ENCODE results near the gene BEAN1.

BEAN1 gene

GRCh38 chr16:66469291-66469946 lies 42.3 kb downstream of the BEAN1 start:
- H3K4me1 ChIP-seq (ENCODE audit: control insufficient read depth, insufficient read depth, low read length) = no peaks in the 10 kb centered on the region
- no peak overlapping the region for H3K4me3 ChIP-seq (ENCODE audit: insufficient read depth, low read depth, low read length)
- no peak overlapping the region for H3K27ac ChIP-seq (ENCODE audit: insufficient read depth, low read depth, low read length, poor library complexity, severe bottlenecking)
- no peaks in the 10 kb centered on the region for H3K27me3 ChIP-seq (ENCODE audit: control insufficient read depth, insufficient read depth, low read length, poor library complexity, severe bottlenecking)
- H3K9me3 ChIP-seq (ENCODE audit: control insufficient read depth, low read length) = no peaks in the 10 kb centered on the region
- 94% methylated on average over 26 of the region's 26 CpGs for WGBS, 2 experiments
- H3K36me3 ChIP-seq (ENCODE audit: control insufficient read depth, insufficient read depth, low read length) = no peaks in the 10 kb centered on the region

DNA sequence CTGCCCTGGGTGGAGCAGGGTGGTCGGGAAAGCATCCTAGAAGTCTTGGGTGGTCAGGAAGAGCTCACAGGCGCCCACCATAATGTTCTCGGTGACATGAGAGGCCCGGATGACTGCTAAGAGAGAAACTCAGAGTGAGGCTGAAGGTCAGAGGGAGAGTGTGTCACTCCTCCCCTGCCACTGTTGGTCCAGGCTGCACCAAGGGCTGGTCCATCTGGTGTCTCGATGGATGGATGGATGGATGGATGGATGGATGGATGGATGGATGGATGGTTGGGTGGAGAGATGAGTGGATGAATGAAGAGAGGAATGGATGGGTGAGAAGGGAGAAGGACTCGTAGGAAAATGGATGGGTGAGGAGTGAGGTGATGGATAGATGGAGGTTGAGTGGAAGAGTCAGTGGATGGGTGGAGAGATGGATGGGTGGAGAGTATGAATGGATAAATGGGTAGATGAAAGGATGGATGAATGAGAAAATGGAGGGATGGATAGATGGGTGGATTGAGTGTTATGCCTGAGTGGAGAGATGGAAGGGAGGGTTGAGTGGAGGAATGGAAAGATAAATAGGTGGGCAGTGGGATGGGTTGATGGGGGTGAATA lies 43.0 kb downstream of the BEAN1 start:
- 91 to 96% methylated on average over 6 of the region's 6 CpGs for WGBS, 2 experiments
- H3K36me3 ChIP-seq (ENCODE audit: control insufficient read depth, insufficient read depth, low read length) = no peaks in the 10 kb centered on the region

DNA sequence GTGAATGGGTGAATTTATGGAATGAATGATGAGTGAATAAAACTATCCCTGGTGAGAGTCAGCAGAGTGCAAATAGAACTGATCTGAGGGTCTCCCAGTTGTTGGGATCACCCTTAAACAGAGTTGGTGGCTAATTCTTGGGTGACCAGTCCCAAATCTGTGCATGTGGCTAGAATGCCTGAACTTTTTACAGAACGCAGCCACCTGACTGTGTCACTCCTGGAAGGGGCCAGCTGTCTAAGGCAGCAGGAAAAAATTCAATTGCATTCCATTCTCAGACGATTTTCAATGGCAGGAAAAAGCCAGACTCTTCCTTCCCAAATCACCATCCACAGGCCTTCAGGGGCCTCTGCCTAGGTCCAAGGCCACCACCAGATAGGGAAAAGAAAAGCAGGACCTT lies 43.5 kb downstream of the BEAN1 start:
- no peaks in the 10 kb centered on the region for H3K4me1 ChIP-seq (ENCODE audit: control insufficient read depth, insufficient read depth, low read length)
- no peak overlapping the region for H3K27ac ChIP-seq (ENCODE audit: insufficient read depth, low read depth, low read length, poor library complexity, severe bottlenecking)
- no peaks in the 10 kb centered on the region for H3K27me3 ChIP-seq (ENCODE audit: control insufficient read depth, insufficient read depth, low read length, poor library complexity, severe bottlenecking)
- H3K4me3 ChIP-seq (ENCODE audit: insufficient read depth, low read depth, low read length) = no peak overlapping the region
- H3K9me3 ChIP-seq (ENCODE audit: control insufficient read depth, low read length) = no peaks in the 10 kb centered on the region
- H3K36me3 ChIP-seq (ENCODE audit: control insufficient read depth, insufficient read depth, low read length) = no peaks in the 10 kb centered on the region
- WGBS, 2 experiments = 71 to 75% methylated on average over 2 of the region's 2 CpGs

More for the DNA sequence above, 43.0 kb downstream of the BEAN1 start:
- no peaks in the 10 kb centered on the region for H3K4me1 ChIP-seq (ENCODE audit: control insufficient read depth, insufficient read depth, low read length)
- H3K27ac ChIP-seq (ENCODE audit: insufficient read depth, low read depth, low read length, poor library complexity, severe bottlenecking) = no peak overlapping the region
- no peaks in the 10 kb centered on the region for H3K9me3 ChIP-seq (ENCODE audit: control insufficient read depth, low read length)
- H3K4me3 ChIP-seq (ENCODE audit: insufficient read depth, low read depth, low read length) = no peak overlapping the region
- no peaks in the 10 kb centered on the region for H3K27me3 ChIP-seq (ENCODE audit: control insufficient read depth, insufficient read depth, low read length, poor library complexity, severe bottlenecking)

DNA sequence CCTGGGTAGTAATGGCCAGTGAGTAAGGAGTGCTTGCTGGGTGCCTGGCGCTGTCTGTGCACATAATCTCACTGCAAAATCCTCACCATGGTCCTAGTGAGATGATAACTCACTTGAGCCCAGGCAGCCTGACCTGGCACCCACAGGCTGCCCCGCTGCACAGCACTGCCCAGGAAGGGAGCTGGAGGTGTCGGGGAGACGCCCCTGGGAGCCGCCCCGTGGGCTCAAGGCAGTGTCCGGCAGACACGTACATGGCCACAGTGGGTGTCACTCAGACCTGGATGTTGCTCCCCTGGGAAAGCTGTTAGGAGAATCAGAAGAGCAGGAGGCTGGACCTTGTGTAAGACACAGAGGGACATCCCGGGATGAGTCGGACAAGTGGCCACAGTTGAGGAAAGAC lies 44.2 kb downstream of the BEAN1 start:
- Histone ChIP-seq H3K4me3 (ENCODE audit: insufficient read depth, low read depth, low read length) (no peak overlapping the region), H3K27me3 (ENCODE audit: control insufficient read depth, insufficient read depth, low read length, poor library complexity, severe bottlenecking) (no peaks in the 10 kb centered on the region), H3K36me3 (ENCODE audit: control insufficient read depth, insufficient read depth, low read length) (no peaks in the 10 kb centered on the region), H3K27ac (ENCODE audit: insufficient read depth, low read depth, low read length, poor library complexity, severe bottlenecking) (no peak overlapping the region), H3K4me1 (ENCODE audit: control insufficient read depth, insufficient read depth, low read length) (no peaks in the 10 kb centered on the region), H3K9me3 (ENCODE audit: control insufficient read depth, low read length) (no peaks in the 10 kb centered on the region)
- WGBS, 2 experiments = 93 to 95% methylated on average over 10 of the region's 10 CpGs

DNA sequence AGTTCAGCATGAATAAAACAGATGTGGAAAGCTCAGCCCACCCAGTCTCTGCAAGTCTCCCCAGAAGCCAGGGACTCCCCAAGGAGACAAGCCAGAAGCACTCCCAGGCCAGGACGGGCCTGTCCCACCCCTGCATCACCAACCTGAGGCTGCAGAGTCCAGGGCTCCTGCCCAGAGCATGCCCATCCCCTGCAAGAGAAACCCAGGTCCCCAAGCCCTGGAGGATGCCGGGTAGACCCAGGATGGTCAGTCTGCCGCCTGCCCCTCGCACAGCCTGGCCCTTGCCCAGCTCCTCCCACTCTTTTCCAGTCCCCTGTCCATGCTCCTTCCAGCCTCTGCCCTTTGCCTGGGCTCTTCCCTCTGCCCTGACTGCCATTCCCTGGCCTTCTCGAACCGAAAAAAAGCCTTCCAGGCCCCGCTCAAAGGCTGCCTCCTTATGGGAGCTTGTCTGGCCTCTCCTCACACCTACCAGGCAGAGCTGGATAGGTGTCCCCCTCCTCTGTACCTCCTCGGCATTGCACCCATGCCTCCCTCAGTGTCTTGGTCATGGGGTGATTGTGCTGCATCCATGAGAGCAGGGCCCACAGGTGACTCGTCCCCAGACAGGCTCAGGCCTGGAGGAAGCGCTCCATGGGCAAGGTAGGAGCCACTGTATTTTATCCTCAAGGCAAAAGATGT lies 44.8 kb downstream of the BEAN1 start:
- Histone ChIP-seq H3K36me3 (ENCODE audit: control insufficient read depth, insufficient read depth, low read length) (no peaks in the 10 kb centered on the region), H3K27ac (ENCODE audit: insufficient read depth, low read depth, low read length, poor library complexity, severe bottlenecking) (no peak overlapping the region), H3K4me1 (ENCODE audit: control insufficient read depth, insufficient read depth, low read length) (no peaks in the 10 kb centered on the region), H3K4me3 (ENCODE audit: insufficient read depth, low read depth, low read length) (no peak overlapping the region), H3K27me3 (ENCODE audit: control insufficient read depth, insufficient read depth, low read length, poor library complexity, severe bottlenecking) (no peaks in the 10 kb centered on the region), H3K9me3 (ENCODE audit: control insufficient read depth, low read length) (no peaks in the 10 kb centered on the region)
- WGBS, 2 experiments = 83 to 86% methylated on average over 10 of the region's 10 CpGs

DNA sequence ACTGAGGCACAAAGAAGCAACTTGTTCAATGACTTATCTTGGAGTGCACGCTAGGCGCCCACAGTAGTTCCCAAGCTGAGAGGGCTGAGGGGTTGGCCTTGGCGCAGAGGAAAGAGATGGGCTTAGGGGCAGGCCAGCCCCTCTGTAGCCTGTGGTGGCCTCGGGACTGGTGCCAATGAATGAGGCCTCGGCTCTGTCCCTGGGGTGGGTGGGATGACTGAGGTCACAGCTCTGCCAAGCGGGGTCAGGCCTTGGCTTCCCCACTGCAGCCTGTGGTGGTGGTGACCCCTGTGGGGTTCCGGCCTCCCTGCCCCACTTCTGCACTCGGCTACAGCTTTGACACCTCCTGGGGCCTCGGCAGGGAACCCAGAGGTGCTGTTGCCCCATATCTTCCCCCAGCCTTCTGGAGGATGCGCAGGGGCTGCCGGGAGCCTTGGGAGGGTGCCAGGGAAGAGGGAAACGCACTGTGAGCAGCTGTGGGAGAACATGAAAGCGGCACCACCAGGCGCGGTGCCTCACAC lies 46.0 kb downstream of the BEAN1 start:
- no peaks in the 10 kb centered on the region for H3K36me3 ChIP-seq (ENCODE audit: control insufficient read depth, insufficient read depth, low read length)
- no peak overlapping the region for H3K4me3 ChIP-seq (ENCODE audit: insufficient read depth, low read depth, low read length)
- no peaks in the 10 kb centered on the region for H3K27me3 ChIP-seq (ENCODE audit: control insufficient read depth, insufficient read depth, low read length, poor library complexity, severe bottlenecking)
- WGBS, 2 experiments = 93% methylated on average over 15 of the region's 15 CpGs
- no peak overlapping the region for H3K27ac ChIP-seq (ENCODE audit: insufficient read depth, low read depth, low read length, poor library complexity, severe bottlenecking)
- H3K4me1 ChIP-seq (ENCODE audit: control insufficient read depth, insufficient read depth, low read length) = no peaks in the 10 kb centered on the region
- H3K9me3 ChIP-seq (ENCODE audit: control insufficient read depth, low read length) = no peaks in the 10 kb centered on the region

- no peaks in the 10 kb centered on the region for H3K4me1 ChIP-seq (ENCODE audit: control insufficient read depth, insufficient read depth, low read length)
- WGBS, 2 experiments = 84 to 86% methylated on average over 4 of the region's 4 CpGs
- no peaks in the 10 kb centered on the region for H3K36me3 ChIP-seq (ENCODE audit: control insufficient read depth, insufficient read depth, low read length)
- no peak overlapping the region for H3K4me3 ChIP-seq (ENCODE audit: insufficient read depth, low read depth, low read length)
- no peaks in the 10 kb centered on the region for H3K27me3 ChIP-seq (ENCODE audit: control insufficient read depth, insufficient read depth, low read length, poor library complexity, severe bottlenecking)
- no peaks in the 10 kb centered on the region for H3K9me3 ChIP-seq (ENCODE audit: control insufficient read depth, low read length)
- no peak overlapping the region for H3K27ac ChIP-seq (ENCODE audit: insufficient read depth, low read depth, low read length, poor library complexity, severe bottlenecking)
Measured at GRCh38 chr16:66473654-66474519, 46.8 kb downstream of the BEAN1 start.

GRCh38 chr16:66474750-66475199 lies 47.7 kb downstream of the BEAN1 start:
- H3K4me1 ChIP-seq (ENCODE audit: control insufficient read depth, insufficient read depth, low read length) = no peaks in the 10 kb centered on the region
- H3K4me3 ChIP-seq (ENCODE audit: insufficient read depth, low read depth, low read length) = no peak overlapping the region
- 56 to 71% methylated on average over 4 of the region's 4 CpGs for WGBS, 2 experiments

GRCh38 chr16:66475232-66475631 lies 48.1 kb downstream of the BEAN1 start:
- no peaks in the 10 kb centered on the region for H3K9me3 ChIP-seq (ENCODE audit: control insufficient read depth, low read length)
- no peaks in the 10 kb centered on the region for H3K27me3 ChIP-seq (ENCODE audit: control insufficient read depth, insufficient read depth, low read length, poor library complexity, severe bottlenecking)
- no peak overlapping the region for H3K27ac ChIP-seq (ENCODE audit: insufficient read depth, low read depth, low read length, poor library complexity, severe bottlenecking)
- H3K4me1 ChIP-seq (ENCODE audit: control insufficient read depth, insufficient read depth, low read length) = no peaks in the 10 kb centered on the region
- no peaks in the 10 kb centered on the region for H3K36me3 ChIP-seq (ENCODE audit: control insufficient read depth, insufficient read depth, low read length)
- no peak overlapping the region for H3K4me3 ChIP-seq (ENCODE audit: insufficient read depth, low read depth, low read length)
- WGBS, 2 experiments = 76 to 89% methylated on average over 2 of the region's 2 CpGs

More at GRCh38 chr16:66474750-66475199, 47.7 kb downstream of the BEAN1 start:
- Histone ChIP-seq H3K36me3 (ENCODE audit: control insufficient read depth, insufficient read depth, low read length) (no peaks in the 10 kb centered on the region), H3K27me3 (ENCODE audit: control insufficient read depth, insufficient read depth, low read length, poor library complexity, severe bottlenecking) (no peaks in the 10 kb centered on the region), H3K27ac (ENCODE audit: insufficient read depth, low read depth, low read length, poor library complexity, severe bottlenecking) (no peak overlapping the region), H3K9me3 (ENCODE audit: control insufficient read depth, low read length) (no peaks in the 10 kb centered on the region)

All from ectodermal cell (in vitro differentiated cells).